Stimulated activated CD4-positive, alpha-beta T cell treated with anti-CD3 and anti-CD28 coated beads, Interleukin-15, amount 100 ng/mL, for 48 hours (primary cell): ENCODE results near the gene CPOX.

Source experiments
- DNase-seq, 2 donors: peaks; one replicate each; pipeline ENCODE4 v3.0.0-alpha.2; 2020; ENCODE audit warnings: low read depth in 2 of 2

Gene CPOX

GRCh38 chr3:98536456-98537017 is 56.9 kb downstream of the CPOX start:
- DNase-seq: no peak

- DNase-seq: no peak
Observed at GRCh38 chr3:98534734-98535133, 58.7 kb downstream of the CPOX start.

DNA sequence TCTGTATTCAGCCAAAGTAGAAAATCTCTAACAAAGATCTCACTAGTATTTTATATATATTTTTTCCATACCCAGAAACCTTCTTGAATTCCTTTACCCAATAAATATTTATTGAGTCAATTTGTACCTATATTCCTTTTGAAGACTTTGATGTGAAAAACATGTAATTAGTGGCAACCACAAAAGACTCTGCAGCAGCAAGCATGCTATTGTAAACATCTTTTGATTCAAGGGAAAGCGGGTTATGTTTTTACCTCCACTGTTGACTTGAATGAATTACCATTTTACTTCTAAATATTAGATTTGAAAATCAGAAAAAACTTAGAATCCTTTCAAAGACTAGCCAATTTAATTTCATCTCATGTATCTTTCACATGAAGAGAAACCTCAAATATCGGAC is 59.2 kb downstream of the CPOX start:
- no peak for DNase-seq

GRCh38 chr3:98532709-98533571 is 60.5 kb downstream of the CPOX start:
- DNase-seq: no peak

- no peak for DNase-seq
Observed at GRCh38 chr3:98532275-98532637, 61.2 kb downstream of the CPOX start.

DNA sequence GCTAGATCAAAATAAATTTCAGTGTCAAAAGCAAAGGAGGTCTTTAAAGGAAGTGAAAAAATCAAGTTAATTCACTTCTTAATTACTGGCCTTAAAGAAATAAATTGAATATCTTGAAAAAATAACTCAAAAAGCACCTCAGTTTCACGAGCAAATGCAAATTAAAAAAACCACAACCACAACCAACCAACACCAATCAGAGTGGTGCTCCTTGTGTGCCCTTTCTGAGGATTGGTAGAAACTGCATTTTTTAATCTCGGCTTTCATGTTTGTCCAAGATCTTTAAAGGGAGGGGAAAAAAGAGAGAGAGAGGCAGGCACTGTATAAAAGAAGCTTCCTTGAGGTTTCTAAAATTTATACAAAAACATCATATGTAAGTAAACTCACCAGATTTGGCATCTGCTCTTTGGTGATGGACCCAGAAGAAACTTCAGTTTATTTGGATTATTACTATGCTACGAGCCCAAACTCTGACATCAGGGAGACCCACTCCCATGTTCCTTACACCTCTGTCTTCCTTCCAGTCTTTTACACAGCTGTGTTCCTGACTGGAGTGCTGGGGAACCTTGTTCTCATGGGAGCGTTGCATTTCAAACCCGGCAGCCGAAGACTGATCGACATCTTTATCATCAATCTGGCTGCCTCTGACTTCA is 61.7 kb downstream of the CPOX start, which contains the start of gene GPR15:
Gene GPR15, plus strand, starts transcription at position 357 of the 653 bp plus-strand sequence. Its CDS starts 56 bp downstream, at position 413.
- DNase-seq: no peak

DNA sequence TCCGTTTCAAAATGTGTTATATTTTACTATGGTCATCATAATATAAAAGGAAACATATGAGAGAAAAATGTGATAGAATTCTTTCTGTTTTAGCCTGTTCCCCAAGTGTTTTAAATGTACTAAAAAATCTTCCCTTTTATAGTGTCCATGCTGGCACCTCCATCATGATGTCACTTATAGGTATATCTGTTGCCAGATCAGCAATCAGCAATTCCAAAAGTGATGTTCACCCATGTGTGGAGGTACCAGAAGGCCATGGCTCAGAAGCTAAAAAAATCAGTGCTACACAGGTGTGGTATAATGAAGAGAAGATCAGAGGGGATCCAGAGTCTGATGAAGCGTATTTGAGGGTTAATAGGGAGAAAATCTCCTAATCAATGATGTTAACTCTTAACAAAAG is 62.7 kb downstream of the CPOX start:
- no peak for DNase-seq

DNA sequence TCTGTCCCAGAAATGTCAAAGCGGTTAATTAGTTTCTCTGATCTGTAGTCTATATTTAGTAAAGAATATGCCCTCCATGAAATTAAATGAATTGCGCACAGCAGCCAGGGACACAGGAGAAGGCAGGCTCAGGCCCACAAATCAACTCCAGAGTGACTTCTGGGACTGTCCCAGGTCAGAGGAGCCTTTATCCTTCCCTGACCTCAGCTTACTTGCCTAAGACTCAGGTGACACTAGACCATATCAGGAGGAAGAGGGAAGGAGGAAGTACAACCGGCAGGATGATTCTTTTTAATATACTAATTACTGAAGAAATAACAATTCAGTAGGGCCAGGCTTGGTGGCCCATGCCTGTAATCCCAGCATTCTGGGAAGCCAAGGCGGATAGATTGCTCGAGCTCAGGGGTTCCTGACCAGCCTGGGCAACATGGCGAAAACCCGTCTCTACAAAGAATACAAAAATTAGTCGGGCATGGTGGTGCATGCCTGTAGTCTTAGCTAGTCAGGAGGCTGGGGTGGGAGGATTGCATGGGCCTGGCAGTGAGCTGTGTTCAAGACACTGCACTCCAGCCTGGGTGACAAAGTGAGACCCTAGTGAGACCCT is 63.5 kb downstream of the CPOX start:
- no peak for DNase-seq
